Fibroblast of pulmonary artery (primary cell): ENCODE results near the gene AZU1.

Experiments used
- DNase-seq: peaks from one replicate; pipeline ENCODE4 v3.0.0-alpha.2; 2010; ENCODE audit warnings: low read depth
- H3K4me3 ChIP-seq: replicated peaks from 2 replicates; pipeline ENCODE4 v1.5.1; 2011; ENCODE audit warnings: low read depth, mild to moderate bottlenecking, control low read depth, low read length, moderate library complexity
- CTCF ChIP-seq: IDR thresholded peaks from 2 replicates; pipeline ENCODE4 v1.5.1; 2011; ENCODE audit warnings: mild to moderate bottlenecking, control low read depth, low read length, inconsistent platforms; ENCODE audit errors: missing control alignments

AZU1 gene

GRCh38 chr19:784541-784940 is 43.1 kb upstream of the AZU1 start:
- DNase-seq, result no peak
- no peak for TF ChIP-seq CTCF
- no peak overlapping the region for H3K4me3 ChIP-seq

GRCh38 chr19:787536-787935 is 40.1 kb upstream of the AZU1 start:
- DNase-seq, result no peak
- no peak overlapping the region for H3K4me3 ChIP-seq
- no peak for TF ChIP-seq CTCF

- DNase-seq, result no peak
- TF ChIP-seq CTCF, result no peak
- no peak overlapping the region for H3K4me3 ChIP-seq
These were observed 39.0 kb upstream of the AZU1 start for GRCh38 chr19:788686-788982.

GRCh38 chr19:788983-789700 is 38.5 kb upstream of the AZU1 start:
- no peak overlapping the region for H3K4me3 ChIP-seq
- no peak for DNase-seq
- no peak for TF ChIP-seq CTCF

GRCh38 chr19:789701-790060 is 38.0 kb upstream of the AZU1 start:
- H3K4me3 ChIP-seq, result no peak overlapping the region
- TF ChIP-seq CTCF, result no peak
- DNase-seq, result no peak

- TF ChIP-seq CTCF, result no peak
- no peak overlapping the region for H3K4me3 ChIP-seq
- no peak for DNase-seq
These were observed 36.5 kb upstream of the AZU1 start for GRCh38 chr19:791007-791566.
